ENCODE measurements around the gene SLAMF1.

Gene SLAMF1

DNA sequence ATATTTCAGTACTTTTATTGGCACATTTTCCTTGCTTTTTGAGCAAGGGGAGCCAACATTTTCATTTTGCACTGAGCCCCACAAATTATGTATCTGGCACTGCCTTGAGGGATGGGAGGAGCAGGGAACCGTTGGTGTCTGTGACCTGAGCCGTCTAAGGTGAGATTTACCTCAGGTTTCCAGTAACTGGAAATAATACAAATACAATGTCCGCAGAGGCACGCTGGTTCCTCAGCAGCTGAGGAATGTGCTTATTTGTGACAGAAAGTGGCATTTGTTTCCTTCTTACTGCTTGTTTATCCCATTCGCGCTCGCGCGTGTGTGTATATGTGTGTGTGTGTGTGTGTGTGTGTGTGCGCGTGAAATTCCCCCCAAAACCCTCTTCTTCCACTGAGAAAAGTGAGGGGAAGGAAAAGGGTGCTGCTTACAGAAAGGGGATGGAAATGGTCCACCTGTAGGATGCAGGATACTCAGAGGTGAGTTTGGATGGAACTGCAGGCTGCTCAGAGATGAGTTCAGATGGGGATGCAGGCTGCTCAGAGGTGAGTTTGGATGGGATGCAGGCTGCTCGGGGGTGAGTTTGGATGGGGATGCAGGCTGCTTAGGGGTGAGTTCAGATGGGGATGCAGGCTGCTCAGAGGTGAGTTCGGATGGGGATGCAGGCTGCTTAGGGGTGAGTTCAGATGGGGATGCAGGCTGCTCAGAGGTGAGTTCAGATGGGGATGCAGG lies 30.2 kb upstream of the SLAMF1 start:
- Histone ChIP-seq H4K20me1 (ENCODE audit: insufficient read depth) (no peaks in the 10 kb centered on the region), H3K27me3 (ENCODE audit: insufficient read depth, low read depth) (no peaks in the 10 kb centered on the region), H3K36me3 (ENCODE audit: insufficient read depth) (no peaks in the 10 kb centered on the region), H3K9ac (no peak overlapping the region), H3K4me1 (ENCODE audit: low read depth, poor library complexity, severe bottlenecking) (peaks cover 65% of the 10 kb centered on the region), H3K27ac (no peak overlapping the region), H3K79me2 (ENCODE audit: insufficient read depth, low read depth) (no peaks in the 10 kb centered on the region), H3K4me3 (IDR thresholded peaks at IDR 0.05; ENCODE audit: insufficient read depth, low read depth, low read length) (no peak overlapping the region), H3K4me2 (no peak overlapping the region), H2AFZ (ENCODE audit: low read depth) (no peak overlapping the region)
- TF ChIP-seq, protein P1, sequence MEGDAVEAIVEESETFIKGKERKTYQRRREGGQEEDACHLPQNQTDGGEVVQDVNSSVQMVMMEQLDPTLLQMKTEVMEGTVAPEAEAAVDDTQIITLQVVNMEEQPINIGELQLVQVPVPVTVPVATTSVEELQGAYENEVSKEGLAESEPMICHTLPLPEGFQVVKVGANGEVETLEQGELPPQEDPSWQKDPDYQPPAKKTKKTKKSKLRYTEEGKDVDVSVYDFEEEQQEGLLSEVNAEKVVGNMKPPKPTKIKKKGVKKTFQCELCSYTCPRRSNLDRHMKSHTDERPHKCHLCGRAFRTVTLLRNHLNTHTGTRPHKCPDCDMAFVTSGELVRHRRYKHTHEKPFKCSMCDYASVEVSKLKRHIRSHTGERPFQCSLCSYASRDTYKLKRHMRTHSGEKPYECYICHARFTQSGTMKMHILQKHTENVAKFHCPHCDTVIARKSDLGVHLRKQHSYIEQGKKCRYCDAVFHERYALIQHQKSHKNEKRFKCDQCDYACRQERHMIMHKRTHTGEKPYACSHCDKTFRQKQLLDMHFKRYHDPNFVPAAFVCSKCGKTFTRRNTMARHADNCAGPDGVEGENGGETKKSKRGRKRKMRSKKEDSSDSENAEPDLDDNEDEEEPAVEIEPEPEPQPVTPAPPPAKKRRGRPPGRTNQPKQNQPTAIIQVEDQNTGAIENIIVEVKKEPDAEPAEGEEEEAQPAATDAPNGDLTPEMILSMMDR (conservative IDR thresholded peaks at IDR 0.05; ENCODE audit: low read depth, low read length), result no peak

DNA sequence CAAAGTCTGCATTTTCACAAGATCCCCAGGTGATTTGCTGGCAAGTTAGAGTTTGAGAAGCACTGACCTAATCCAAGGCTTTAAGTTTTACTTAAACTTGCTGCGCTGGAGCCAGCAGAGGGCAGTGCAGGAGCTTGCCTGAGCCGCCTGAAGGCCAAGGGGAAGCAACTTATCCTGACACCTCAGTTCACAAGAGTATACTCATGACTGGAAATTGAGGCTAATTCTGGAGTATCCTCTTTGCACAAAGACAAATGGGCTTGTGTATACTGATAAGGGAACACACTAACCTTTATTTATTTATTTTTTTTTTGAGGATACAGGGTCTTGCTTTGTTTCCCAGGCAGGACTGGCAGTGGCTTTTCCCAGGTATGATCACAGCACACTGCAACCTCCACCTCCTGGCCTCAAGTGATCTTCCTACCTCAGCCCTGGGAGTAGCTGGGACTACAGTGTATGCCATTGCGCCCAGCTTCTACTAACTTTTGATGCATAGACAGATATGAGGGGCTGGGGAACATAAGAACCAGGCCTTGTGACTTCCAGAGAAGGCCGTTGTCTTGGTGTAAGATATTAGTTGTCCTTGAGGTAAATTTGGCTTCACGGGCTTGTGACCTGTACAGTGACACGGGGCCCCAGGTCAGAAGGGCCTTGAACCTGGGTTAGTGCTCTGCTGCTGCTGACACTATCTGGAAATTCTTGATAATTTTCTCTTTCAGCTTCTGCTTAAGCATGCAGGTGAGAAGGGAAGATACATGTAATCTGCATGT lies 29.0 kb upstream of the SLAMF1 start:
- Histone ChIP-seq H3K9ac (peak overlapping the region; percentile 19; the same call in 1 of the 2 replicates), H2AFZ (ENCODE audit: low read depth) (peak overlapping the region; percentile 32), H3K27ac (peak overlapping the region; percentile 65), H4K20me1 (ENCODE audit: insufficient read depth) (no peaks in the 10 kb centered on the region), H3K79me2 (ENCODE audit: insufficient read depth, low read depth) (no peaks in the 10 kb centered on the region), H3K4me2 (peak overlapping the region; percentile 61), H3K36me3 (ENCODE audit: insufficient read depth) (no peaks in the 10 kb centered on the region), H3K27me3 (ENCODE audit: insufficient read depth, low read depth) (no peaks in the 10 kb centered on the region), H3K4me3 (IDR thresholded peaks at IDR 0.05; ENCODE audit: insufficient read depth, low read depth, low read length) (no peak overlapping the region), H3K4me1 (ENCODE audit: low read depth, poor library complexity, severe bottlenecking) (peaks cover 61% of the 10 kb centered on the region)
- TF ChIP-seq, protein P1 (conservative IDR thresholded peaks at IDR 0.05; ENCODE audit: low read depth, low read length), result peak; percentile 100

DNA sequence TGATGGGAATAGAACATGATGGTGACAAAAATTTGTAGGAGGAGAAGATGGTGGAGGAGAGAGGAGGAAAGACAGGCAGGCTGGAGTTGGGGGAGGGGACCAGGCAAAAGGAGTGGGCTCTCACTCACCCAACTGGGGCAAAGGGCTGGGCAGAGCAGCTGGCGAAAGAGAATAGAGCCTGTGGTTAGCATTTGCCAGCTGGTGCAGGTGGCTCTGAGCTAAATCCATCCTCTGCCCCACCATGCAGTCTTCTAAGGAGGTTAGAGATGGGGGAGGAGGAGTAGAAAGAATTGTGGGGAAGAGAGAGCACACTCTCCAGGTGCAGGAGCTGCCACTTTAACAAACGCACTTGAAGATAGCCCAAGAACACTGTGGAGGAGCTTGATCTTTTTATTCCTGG lies 27.6 kb upstream of the SLAMF1 start:
- H3K4me2 ChIP-seq, result peak overlapping the region; percentile 61
- no peaks in the 10 kb centered on the region for H3K36me3 ChIP-seq (ENCODE audit: insufficient read depth)
- peaks cover 58% of the 10 kb centered on the region for H3K4me1 ChIP-seq (ENCODE audit: low read depth, poor library complexity, severe bottlenecking)
- peak overlapping the region; percentile 19; the same call in 1 of the 2 replicates for H3K9ac ChIP-seq
- H3K4me3 ChIP-seq (IDR thresholded peaks at IDR 0.05; ENCODE audit: insufficient read depth, low read depth, low read length), result peak overlapping the region; percentile 43
- TF ChIP-seq, protein P1 (conservative IDR thresholded peaks at IDR 0.05; ENCODE audit: low read depth, low read length), result no peak
- H2AFZ ChIP-seq (ENCODE audit: low read depth), result peak overlapping the region; percentile 32
- H4K20me1 ChIP-seq (ENCODE audit: insufficient read depth), result no peaks in the 10 kb centered on the region
- peak overlapping the region; percentile 65 for H3K27ac ChIP-seq
- H3K27me3 ChIP-seq (ENCODE audit: insufficient read depth, low read depth), result no peaks in the 10 kb centered on the region
- H3K79me2 ChIP-seq (ENCODE audit: insufficient read depth, low read depth), result no peaks in the 10 kb centered on the region

DNA sequence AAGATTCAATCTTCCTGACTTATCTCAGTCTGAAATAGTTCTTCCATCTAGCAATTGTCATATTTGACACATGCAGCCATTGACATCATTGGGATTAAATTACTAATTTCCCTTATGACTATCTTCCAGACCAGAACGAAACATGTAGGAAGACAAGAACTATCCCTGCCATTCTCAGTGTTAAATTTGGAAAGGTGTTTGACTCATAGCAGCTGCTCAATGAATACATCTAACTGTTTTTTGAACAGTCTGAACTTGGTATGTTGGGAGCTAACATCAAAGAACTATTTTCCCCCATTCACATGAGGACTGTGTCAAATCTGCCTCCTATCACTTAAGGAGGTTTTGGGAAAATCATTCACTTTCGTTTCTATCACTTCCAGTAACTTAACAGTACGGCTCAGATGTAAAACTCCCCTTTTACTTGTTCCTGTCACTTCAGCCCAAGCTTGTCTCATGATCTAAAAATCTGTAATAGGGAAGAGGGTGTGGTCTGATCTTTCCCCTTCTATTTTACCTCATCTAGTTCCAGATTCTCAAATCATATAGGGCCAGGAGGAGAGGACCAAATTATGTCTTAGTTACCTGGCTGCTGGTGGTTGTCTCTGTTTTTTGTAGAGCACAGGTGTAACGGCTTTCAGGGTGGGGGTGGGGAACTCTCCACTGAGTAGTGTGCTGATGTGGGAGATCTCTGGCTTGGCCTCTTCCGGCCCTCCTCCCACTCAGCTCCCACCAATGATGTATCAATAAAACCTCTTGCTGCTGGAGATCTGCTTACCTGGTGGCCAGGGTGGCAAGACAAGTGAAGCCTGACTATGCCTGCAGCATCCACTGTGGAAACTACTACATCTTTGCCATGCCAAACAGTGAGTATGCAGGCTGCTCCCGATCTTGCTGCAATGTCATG lies 26.2 kb upstream of the SLAMF1 start:
- H2AFZ ChIP-seq (ENCODE audit: low read depth), result peak overlapping the region; percentile 32; the same call in 1 of the 2 replicates
- TF ChIP-seq, protein P1 (conservative IDR thresholded peaks at IDR 0.05; ENCODE audit: low read depth, low read length), result no peak
- peak overlapping the region; percentile 61 for H3K4me2 ChIP-seq
- no peaks in the 10 kb centered on the region for H3K36me3 ChIP-seq (ENCODE audit: insufficient read depth)
- no peaks in the 10 kb centered on the region for H4K20me1 ChIP-seq (ENCODE audit: insufficient read depth)
- peak overlapping the region; percentile 24 for H3K4me3 ChIP-seq (IDR thresholded peaks at IDR 0.05; ENCODE audit: insufficient read depth, low read depth, low read length)
- H3K79me2 ChIP-seq (ENCODE audit: insufficient read depth, low read depth), result no peaks in the 10 kb centered on the region
- H3K9ac ChIP-seq, result no peak overlapping the region
- H3K4me1 ChIP-seq (ENCODE audit: low read depth, poor library complexity, severe bottlenecking), result peaks cover 58% of the 10 kb centered on the region
- no peaks in the 10 kb centered on the region for H3K27me3 ChIP-seq (ENCODE audit: insufficient read depth, low read depth)
- H3K27ac ChIP-seq, result peak overlapping the region; percentile 65; the same call in 1 of the 2 replicates

All from KMS-11 (cell line).